ENCODE measurements around the gene LRRC74A. TPM values are rescaled to one million over a fixed set of nuclear protein-coding genes. Genes with fewer than 3 reads are reported as not detected.

Gene LRRC74A
- total and polyA plus RNA-seq, 2 donors (not counting 3 experiments of a cell fraction or from before 2014, with no cell fraction given), result not detected

- Histone ChIP-seq H3K9me3 (replicated peaks; ENCODE audit: control insufficient read depth, insufficient read depth, low read length) (no peaks in the 10 kb centered on the region), H3K4me3 (replicated peaks in 1 of 3; ENCODE audit: insufficient read depth in 1 of 3, low read depth in 1 of 3, low read length in 3 of 3) (no peak overlapping the region), H3K9ac (replicated peaks; ENCODE audit: extremely low read depth, insufficient read depth, low read length) (no peak overlapping the region), H3K9me1 (replicated peaks; ENCODE audit: control insufficient read depth, extremely low read depth, insufficient read depth, low read length) (no peaks in the 10 kb centered on the region), H2AFZ (ENCODE audit: low read depth, low read length) (no peak overlapping the region), H3K27me3 (ENCODE audit: control insufficient read depth in 2 of 2, insufficient read depth in 2 of 2, low read length in 2 of 2) (no peaks in the 10 kb centered on the region), H3K79me2 (ENCODE audit: control insufficient read depth, insufficient read depth, low read length) (no peaks in the 10 kb centered on the region), H3K4me2 (ENCODE audit: insufficient read depth, low read length) (no peak overlapping the region), H3K4me1 (ENCODE audit: control insufficient read depth, extremely low read depth, insufficient read depth, low read length) (no peaks in the 10 kb centered on the region), H3K27ac (ENCODE audit: insufficient read depth, low read depth, low read length) (no peak overlapping the region), H4K20me1 (replicated peaks; ENCODE audit: control insufficient read depth, extremely low read depth, insufficient read depth, low read length) (no peaks in the 10 kb centered on the region), H3K36me3 (ENCODE audit: control insufficient read depth in 2 of 2, extremely low read depth in 1 of 2, insufficient read depth in 2 of 2, low read length in 2 of 2) (peaks cover 2 to 36% of the 10 kb centered on the region in 2 experiments)
- TSS peak; percentile 33 for BruUV-seq (replicated peaks)
- TF ChIP-seq MYC (IDR thresholded peaks at IDR 0.05; ENCODE audit: low read depth, low read length) (no peak), CTCF (IDR thresholded peaks at IDR 0.05; ENCODE audit: extremely low read depth in 1 of 2, insufficient read depth in 1 of 2, low read depth in 1 of 2, low read length in 2 of 2) (no peak), GATA2 (IDR thresholded peaks at IDR 0.05; ENCODE audit: insufficient read depth, insufficient read length, low read depth, low read length) (no peak), FOS (IDR thresholded peaks at IDR 0.05; ENCODE audit: borderline replicate concordance, insufficient read depth, low read length) (no peak)
- ChIA-PET CTCF (interaction anchor here (1.0 to 15.4 kb wide), 4 partner anchors 11 to 69 kb away, joined by 4 to 557 read pairs (median 36); no protein-coding TSS in a partner anchor), POLR2A (no interaction called here)
- intact Hi-C loops (cut with micrococcal nuclease), result no loop called here
- DNase-seq (ENCODE audit: low read depth, low spot score) (no peak), FAIRE-seq (no peak)
- dilution Hi-C loops (cut with MboI; ENCODE audit: extremely low pct_ligation_motif_present, low sequenced_read_pairs), result no loop called here
Measured at GRCh38 chr14:76782115-76782884, 43.9 kb upstream of the LRRC74A start.

Measured in endothelial cell of umbilical vein (primary cell).